Endothelial cell of umbilical vein (primary cell): Measurements from ENCODE around the gene SYNE1.

Source experiments
- JUN ChIP-seq: IDR thresholded peaks from 2 replicates; pipeline ENCODE4 v1.6.1; 2011; ENCODE audit warnings: borderline replicate concordance, low read depth; ENCODE audit not compliant: insufficient read length, insufficient read depth
- MYC ChIP-seq: IDR thresholded peaks from one replicate; pipeline ENCODE4 v1.6.1; 2011; ENCODE audit warnings: mild to moderate bottlenecking, low read depth, low read length
- POLR2A ChIP-seq: IDR thresholded peaks from 2 replicates; pipeline ENCODE4 v1.6.1; 2012; ENCODE audit warnings: low read depth, mild to moderate bottlenecking, control low read depth, low read length
- POLR2AphosphoS5 ChIP-seq: IDR thresholded peaks from 2 replicates; pipeline ENCODE4 v1.6.1; 2012; ENCODE audit warnings: low read depth, mild to moderate bottlenecking, control low read depth, low read length, moderate library complexity; ENCODE audit not compliant: insufficient read depth
- TF ChIP-seq, protein P1 (sequence below), 2 donors: IDR thresholded peaks; 1 replicate in 1 of 2; 2 replicates in 1 of 2; pipeline ENCODE4 v1.5.1; 2011; ENCODE audit warnings: low read length in 2 of 2, mild to moderate bottlenecking in 2 of 2, moderate library complexity in 2 of 2, control low read depth in 1 of 2, inconsistent platforms in 1 of 2, low read depth in 1 of 2; ENCODE audit not compliant: insufficient read depth in 1 of 2; ENCODE audit errors: extremely low read depth in 1 of 2
- TF ChIP-seq, protein P2 (sequence below): IDR thresholded peaks from 2 replicates; pipeline ENCODE4 v1.6.1; 2011; ENCODE audit not compliant: insufficient read depth, insufficient read length

DNA sequence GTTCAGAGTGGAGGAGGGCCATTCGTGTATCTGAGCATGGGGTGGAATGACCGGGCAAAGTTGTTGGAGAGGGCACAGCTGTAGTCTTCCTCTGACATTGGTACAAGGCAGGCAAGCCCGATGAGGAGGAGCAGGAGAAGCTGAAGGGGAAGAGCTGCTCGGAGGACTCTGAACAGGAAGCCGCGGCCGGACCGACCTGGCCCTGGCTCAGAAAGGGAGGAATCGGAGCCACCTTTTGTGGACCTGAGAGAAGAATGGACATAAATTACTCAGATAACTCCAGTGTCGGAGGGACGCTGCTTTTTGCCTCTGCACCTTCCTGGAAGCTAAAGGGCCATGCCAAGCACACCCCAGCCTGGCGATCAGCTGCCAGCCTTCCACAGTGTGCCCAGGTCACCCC, 514.7 kb downstream of the SYNE1 start:
- TF ChIP-seq, protein P1, sequence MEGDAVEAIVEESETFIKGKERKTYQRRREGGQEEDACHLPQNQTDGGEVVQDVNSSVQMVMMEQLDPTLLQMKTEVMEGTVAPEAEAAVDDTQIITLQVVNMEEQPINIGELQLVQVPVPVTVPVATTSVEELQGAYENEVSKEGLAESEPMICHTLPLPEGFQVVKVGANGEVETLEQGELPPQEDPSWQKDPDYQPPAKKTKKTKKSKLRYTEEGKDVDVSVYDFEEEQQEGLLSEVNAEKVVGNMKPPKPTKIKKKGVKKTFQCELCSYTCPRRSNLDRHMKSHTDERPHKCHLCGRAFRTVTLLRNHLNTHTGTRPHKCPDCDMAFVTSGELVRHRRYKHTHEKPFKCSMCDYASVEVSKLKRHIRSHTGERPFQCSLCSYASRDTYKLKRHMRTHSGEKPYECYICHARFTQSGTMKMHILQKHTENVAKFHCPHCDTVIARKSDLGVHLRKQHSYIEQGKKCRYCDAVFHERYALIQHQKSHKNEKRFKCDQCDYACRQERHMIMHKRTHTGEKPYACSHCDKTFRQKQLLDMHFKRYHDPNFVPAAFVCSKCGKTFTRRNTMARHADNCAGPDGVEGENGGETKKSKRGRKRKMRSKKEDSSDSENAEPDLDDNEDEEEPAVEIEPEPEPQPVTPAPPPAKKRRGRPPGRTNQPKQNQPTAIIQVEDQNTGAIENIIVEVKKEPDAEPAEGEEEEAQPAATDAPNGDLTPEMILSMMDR (IDR thresholded peaks at IDR 0.05; ENCODE audit: extremely low read depth in 1 of 2, insufficient read depth in 1 of 2, low read depth in 1 of 2, low read length in 2 of 2), result no peak
- TF ChIP-seq POLR2AphosphoS5 (no peak), MYC (no peak), POLR2A (no peak), JUN (no peak)
- TF ChIP-seq, protein P2, sequence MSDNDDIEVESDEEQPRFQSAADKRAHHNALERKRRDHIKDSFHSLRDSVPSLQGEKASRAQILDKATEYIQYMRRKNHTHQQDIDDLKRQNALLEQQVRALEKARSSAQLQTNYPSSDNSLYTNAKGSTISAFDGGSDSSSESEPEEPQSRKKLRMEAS, result no peak
